ENCODE measurements around the gene HNRNPL.
"Not testable (repeated sequence)": the region's sequence is repeated elsewhere in the genome, so short reads cannot be mapped to it uniquely, and the experiment has no call there.

DNA sequence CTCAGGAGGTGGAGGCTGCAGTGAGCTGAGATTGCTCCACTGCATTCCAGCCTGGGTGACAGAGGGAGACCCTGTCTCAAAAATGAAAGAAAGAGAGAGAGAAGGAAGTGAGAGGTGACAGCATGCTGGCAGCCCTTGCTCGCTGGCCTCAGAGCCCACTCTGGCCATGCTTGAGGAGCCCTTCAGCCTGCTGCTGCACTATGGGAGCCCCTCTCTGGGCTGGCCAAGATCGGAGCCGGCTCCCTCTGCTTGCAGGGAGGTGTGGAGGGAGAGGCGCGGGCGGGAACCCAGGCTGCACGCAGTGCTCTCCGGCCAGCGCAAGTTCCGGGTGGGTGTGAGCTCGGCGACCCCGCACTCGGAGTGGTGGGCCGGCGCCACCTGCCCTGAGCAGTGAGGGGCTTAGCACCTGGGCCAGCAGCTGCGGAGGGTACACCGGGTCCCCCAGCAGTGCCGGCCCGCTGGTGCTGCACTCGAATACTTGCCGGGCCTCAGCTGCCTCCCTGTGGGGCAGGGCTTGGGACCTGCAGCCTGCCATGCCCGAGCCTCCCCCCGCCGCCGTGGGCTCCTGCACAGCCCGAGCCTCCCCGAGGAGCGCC lies 28.5 kb downstream of the HNRNPL start:
- TF ChIP-seq, protein P1, sequence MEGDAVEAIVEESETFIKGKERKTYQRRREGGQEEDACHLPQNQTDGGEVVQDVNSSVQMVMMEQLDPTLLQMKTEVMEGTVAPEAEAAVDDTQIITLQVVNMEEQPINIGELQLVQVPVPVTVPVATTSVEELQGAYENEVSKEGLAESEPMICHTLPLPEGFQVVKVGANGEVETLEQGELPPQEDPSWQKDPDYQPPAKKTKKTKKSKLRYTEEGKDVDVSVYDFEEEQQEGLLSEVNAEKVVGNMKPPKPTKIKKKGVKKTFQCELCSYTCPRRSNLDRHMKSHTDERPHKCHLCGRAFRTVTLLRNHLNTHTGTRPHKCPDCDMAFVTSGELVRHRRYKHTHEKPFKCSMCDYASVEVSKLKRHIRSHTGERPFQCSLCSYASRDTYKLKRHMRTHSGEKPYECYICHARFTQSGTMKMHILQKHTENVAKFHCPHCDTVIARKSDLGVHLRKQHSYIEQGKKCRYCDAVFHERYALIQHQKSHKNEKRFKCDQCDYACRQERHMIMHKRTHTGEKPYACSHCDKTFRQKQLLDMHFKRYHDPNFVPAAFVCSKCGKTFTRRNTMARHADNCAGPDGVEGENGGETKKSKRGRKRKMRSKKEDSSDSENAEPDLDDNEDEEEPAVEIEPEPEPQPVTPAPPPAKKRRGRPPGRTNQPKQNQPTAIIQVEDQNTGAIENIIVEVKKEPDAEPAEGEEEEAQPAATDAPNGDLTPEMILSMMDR (IDR thresholded peaks at IDR 0.05), result not testable (repeated sequence)
- not testable (repeated sequence) for TF ChIP-seq POLR2A (IDR thresholded peaks at IDR 0.05)
